SJCRH30 (cell line): ENCODE results near the gene SDK2. TPM values are rescaled to one million over a fixed set of nuclear protein-coding genes. Genes with fewer than 3 reads are reported as not detected.

Experiments used
- DNase-seq, 2 experiments: peaks; one replicate each; pipeline ENCODE4 v3.0.0-alpha.2; 2015 to 2020
- H3K27ac ChIP-seq: fragments of 250-450 bp; sonication (Bioruptor Pico); 2 replicates; pipeline ENCODE4 v1.5.1; 2020; ENCODE audit warnings: mild to moderate bottlenecking, moderate library complexity
- H3K27me3 ChIP-seq: fragments of 250-450 bp; sonication (Bioruptor Pico); 2 replicates; pipeline ENCODE4 v1.5.1; 2020; ENCODE audit warnings: mild to moderate bottlenecking, moderate library complexity
- H3K36me3 ChIP-seq: fragments of 250-450 bp; sonication (Bioruptor Pico); 2 replicates; pipeline ENCODE4 v1.5.1; 2020; ENCODE audit warnings: mild to moderate bottlenecking, moderate library complexity
- H3K4me1 ChIP-seq: fragments of 250-450 bp; sonication (Bioruptor Pico); 2 replicates; pipeline ENCODE4 v1.5.1; 2020; ENCODE audit warnings: mild to moderate bottlenecking, moderate library complexity
- H3K4me3 ChIP-seq: fragments of 250-450 bp; sonication (Bioruptor Pico); 2 replicates; pipeline ENCODE4 v1.5.1; 2020; ENCODE audit warnings: mild to moderate bottlenecking, moderate library complexity
- H3K9me3 ChIP-seq: fragments of 250-450 bp; sonication (Bioruptor Pico); replicated peaks from 2 replicates; pipeline ENCODE4 v1.5.1; 2020; ENCODE audit warnings: mild to moderate bottlenecking, moderate library complexity
- total RNA-seq: library from RNA; depleted of rRNA; stranded (reverse); fragments of >200 nt; shearing (Covaris generic); gene quantifications from 2 replicates; pipeline ENCODE4 v1.2.3, GENCODE V29; 2014

SDK2 gene
- total RNA-seq, 1 experiment from 2014 or later, result 15.2 TPM

DNA sequence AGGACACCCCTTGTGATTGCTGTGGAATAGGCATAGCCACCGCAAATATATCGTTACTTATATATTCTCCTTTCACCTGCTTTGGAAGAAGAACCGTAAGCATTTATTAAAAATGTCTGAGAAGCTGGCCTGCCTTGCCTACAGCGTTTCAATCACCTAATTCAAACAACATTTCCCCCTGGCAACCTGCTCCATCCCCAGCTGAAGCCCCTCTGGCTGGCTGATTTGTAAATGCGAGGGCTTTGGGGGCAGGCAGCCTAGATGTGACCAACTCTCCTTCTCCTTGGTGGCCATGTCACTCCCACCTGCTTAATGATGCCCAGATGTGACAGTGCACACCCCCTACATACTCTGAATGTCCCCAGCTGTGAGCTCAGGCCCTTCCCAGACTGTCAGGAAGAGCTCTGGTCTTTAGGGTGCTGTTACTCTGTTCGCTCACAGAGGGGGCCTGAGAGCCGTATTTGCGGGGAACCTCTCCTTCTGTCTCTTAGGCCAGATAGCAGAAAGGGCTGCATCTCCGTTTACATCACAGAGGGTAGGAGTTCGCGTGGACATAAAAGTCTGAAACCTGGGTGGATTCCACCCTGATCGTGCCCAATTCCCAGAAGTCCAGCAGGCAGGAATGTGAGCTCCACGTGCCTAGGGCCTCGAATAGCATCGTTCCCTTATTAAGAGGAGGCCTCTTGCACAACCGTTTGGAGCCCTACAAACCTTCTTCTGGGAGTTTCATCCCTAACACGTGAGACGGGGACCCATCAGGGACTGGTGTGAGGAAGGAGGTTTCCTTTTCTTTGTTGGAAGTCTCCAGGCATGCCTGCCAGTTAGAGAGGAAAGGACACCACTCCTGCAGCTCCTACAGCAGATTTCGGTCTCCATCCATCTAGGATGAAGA is 2.4 kb upstream of the SDK2 start:
- H3K27ac ChIP-seq, result no peak overlapping the region
- no peaks in the 10 kb centered on the region for H3K9me3 ChIP-seq
- no peaks in the 10 kb centered on the region for H3K36me3 ChIP-seq
- H3K4me3 ChIP-seq, result no peak overlapping the region
- DNase-seq, result peak; percentile 58 to 78
- H3K4me1 ChIP-seq, result peaks cover 9% of the 10 kb centered on the region; the same call in 1 of the 2 replicates
- 0 out of 2 replicates have a peak, but pooled peaks cover 3% of the 10 kb centered on the region for H3K27me3 ChIP-seq

DNA sequence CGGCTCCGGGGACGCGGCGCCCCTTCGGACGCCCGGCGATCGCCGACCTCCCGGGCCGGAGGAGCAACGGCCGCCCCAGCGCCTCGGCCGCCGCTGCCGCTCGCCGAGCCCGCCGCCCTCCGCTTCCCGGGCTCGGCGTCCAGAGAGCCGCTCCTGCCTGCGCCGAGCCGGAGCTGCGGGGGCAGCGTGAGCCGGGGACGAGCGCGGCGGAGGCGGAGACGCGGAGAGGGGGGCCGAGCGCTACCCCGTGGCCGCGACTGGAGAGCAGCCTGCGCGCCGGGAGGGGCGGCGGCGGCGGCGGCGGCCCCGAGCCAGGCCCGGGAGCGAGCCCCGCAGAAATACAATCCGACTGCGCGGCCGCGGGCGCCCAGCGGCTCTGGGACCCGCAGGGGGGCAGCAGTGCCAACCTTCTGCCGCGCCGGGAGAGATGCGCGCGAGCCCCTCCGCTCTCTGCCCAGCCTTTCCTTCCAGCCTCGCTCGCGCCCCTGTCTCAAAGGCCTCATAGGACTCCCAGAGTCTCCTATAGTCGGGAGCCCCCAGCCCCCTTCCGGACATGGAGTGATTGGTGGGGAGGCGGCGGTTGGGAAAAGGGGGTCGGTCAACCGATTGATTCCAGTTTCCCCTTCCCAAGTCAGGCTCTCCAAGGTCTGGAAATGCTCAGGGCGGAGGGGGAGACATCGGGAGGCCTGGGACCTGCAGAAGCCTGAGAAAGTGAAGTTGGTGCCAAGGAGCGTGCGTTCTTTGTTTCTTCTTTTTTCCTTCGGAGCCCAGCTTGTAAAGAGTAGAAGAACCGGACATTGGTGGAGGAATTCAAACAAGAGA is 1.0 kb upstream of the SDK2 start:
- DNase-seq, result peak; percentile 70 to 84

GRCh38 chr17:73643852-73644144 is 447 bp downstream of the SDK2 start:
- no peaks in the 10 kb centered on the region for H3K36me3 ChIP-seq
- H3K27ac ChIP-seq, result peak overlapping the region; percentile 56
- DNase-seq, result peak in 1 of 2 experiments; percentile 33
- no peaks in the 10 kb centered on the region for H3K9me3 ChIP-seq
- peaks cover 9% of the 10 kb centered on the region; the same call in 1 of the 2 replicates for H3K4me1 ChIP-seq
- no peaks in the 10 kb centered on the region for H3K27me3 ChIP-seq
- H3K4me3 ChIP-seq, result peak overlapping the region; percentile 86

More for the DNA sequence above, 1.0 kb upstream of the SDK2 start:
- Histone ChIP-seq H3K4me3 (peak overlapping the region; percentile 86), H3K36me3 (no peaks in the 10 kb centered on the region), H3K4me1 (peaks cover 9% of the 10 kb centered on the region; the same call in 1 of the 2 replicates), H3K27ac (no peak overlapping the region), H3K9me3 (no peaks in the 10 kb centered on the region), H3K27me3 (no peaks in the 10 kb centered on the region)

- Histone ChIP-seq H3K9me3 (no peaks in the 10 kb centered on the region), H3K36me3 (no peaks in the 10 kb centered on the region), H3K4me3 (peak overlapping the region; percentile 86), H3K4me1 (peaks cover 9% of the 10 kb centered on the region; the same call in 1 of the 2 replicates), H3K27me3 (no peaks in the 10 kb centered on the region), H3K27ac (peak overlapping the region; percentile 32; the same call in 1 of the 2 replicates)
- peak; percentile 81 to 82 for DNase-seq
Measured at GRCh38 chr17:73643001-73643851, 1.0 kb downstream of the SDK2 start.

GRCh38 chr17:73642659-73643000 is 1.6 kb downstream of the SDK2 start:
- no peaks in the 10 kb centered on the region for H3K36me3 ChIP-seq
- H3K9me3 ChIP-seq, result no peaks in the 10 kb centered on the region
- no peaks in the 10 kb centered on the region for H3K27me3 ChIP-seq
- H3K4me1 ChIP-seq, result peaks cover 9% of the 10 kb centered on the region; the same call in 1 of the 2 replicates
- peak overlapping the region; percentile 86 for H3K4me3 ChIP-seq
- H3K27ac ChIP-seq, result peak overlapping the region; percentile 32; the same call in 1 of the 2 replicates
- no peak for DNase-seq

DNA sequence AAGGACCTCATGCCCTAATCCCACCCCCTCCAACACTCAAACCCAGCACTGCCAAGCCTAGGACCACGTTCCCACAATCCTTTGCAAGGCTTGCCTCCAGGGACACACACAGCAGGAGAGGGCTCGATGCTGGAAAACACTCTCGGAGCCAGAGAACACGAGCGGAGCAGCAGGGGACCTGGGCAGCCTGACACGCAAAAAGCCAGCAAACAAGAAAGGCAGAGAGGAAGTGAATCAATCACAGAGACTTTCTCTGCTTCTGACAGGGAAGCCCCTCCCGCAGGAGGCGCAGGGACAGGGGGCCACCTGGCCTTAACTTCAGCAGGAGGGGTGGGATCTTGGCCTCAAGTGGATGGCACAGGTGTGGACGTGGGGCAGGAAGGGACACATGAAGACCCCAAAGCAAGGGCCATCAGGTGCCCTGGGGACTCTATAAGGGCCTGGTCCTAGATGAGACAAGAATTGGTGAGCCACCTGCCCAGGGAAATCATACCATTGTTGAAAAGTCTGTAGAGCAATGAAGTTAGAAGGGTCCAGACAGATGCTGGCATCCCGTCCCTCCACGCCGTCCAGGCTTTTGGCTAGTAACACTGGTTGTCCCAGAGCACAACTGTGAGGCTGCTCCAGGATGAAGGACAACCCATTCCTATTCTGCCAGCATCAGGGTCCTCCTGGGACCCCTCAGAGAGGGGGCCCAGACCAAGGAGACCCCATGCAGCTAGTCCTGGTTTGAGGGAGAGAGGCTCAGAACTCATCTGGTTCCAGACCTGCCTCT is 2.2 kb downstream of the SDK2 start:
- Histone ChIP-seq H3K9me3 (no peaks in the 10 kb centered on the region), H3K4me3 (peak overlapping the region; percentile 86), H3K4me1 (peaks cover 9% of the 10 kb centered on the region; the same call in 1 of the 2 replicates), H3K36me3 (no peaks in the 10 kb centered on the region), H3K27ac (no peak overlapping the region), H3K27me3 (no peaks in the 10 kb centered on the region)
- DNase-seq, result peak; percentile 43 to 75

GRCh38 chr17:73640691-73641090 is 3.6 kb downstream of the SDK2 start:
- Histone ChIP-seq H3K27me3 (no peaks in the 10 kb centered on the region), H3K4me1 (peaks cover 9% of the 10 kb centered on the region; the same call in 1 of the 2 replicates), H3K27ac (no peak overlapping the region), H3K36me3 (no peaks in the 10 kb centered on the region), H3K9me3 (no peaks in the 10 kb centered on the region), H3K4me3 (no peak overlapping the region)
- peak in 1 of 2 experiments; percentile 32 for DNase-seq

GRCh38 chr17:73639932-73640331 is 4.3 kb downstream of the SDK2 start:
- Histone ChIP-seq H3K4me1 (peaks cover 9% of the 10 kb centered on the region; the same call in 1 of the 2 replicates), H3K4me3 (no peak overlapping the region), H3K27me3 (no peaks in the 10 kb centered on the region), H3K27ac (no peak overlapping the region), H3K36me3 (no peaks in the 10 kb centered on the region), H3K9me3 (no peaks in the 10 kb centered on the region)
- DNase-seq, result no peak

DNA sequence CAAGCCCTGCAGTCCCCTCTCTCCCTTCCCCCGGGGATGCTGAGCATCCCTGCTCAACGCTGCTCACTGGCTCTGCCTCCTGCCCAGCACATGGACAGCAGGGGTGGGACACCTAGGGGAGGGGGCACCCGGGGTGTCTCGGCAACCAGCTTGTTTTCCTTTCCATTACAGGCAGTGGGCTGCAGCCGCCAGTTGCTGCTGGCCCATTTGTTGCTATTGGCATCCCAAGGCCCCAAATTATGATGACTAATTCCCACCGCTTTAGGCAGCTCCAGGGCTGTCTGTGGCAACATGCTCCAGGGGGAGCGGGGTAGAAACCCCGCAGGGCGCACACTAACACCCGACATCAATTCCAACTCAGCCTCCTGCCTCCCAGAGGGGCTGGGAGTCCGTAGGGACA is 4.9 kb downstream of the SDK2 start:
- DNase-seq, result no peak
- H3K27me3 ChIP-seq, result no peaks in the 10 kb centered on the region
- no peaks in the 10 kb centered on the region for H3K36me3 ChIP-seq
- H3K27ac ChIP-seq, result no peak overlapping the region
- H3K4me3 ChIP-seq, result no peak overlapping the region
- H3K9me3 ChIP-seq, result no peaks in the 10 kb centered on the region
- peaks cover 9% of the 10 kb centered on the region; the same call in 1 of the 2 replicates for H3K4me1 ChIP-seq

GRCh38 chr17:73638556-73638955 is 5.7 kb downstream of the SDK2 start:
- peaks cover 9% of the 10 kb centered on the region; the same call in 1 of the 2 replicates for H3K4me1 ChIP-seq
- H3K27me3 ChIP-seq, result no peaks in the 10 kb centered on the region
- DNase-seq, result no peak
- no peaks in the 10 kb centered on the region for H3K36me3 ChIP-seq
- no peaks in the 10 kb centered on the region for H3K9me3 ChIP-seq
- H3K27ac ChIP-seq, result no peak overlapping the region
- H3K4me3 ChIP-seq, result no peak overlapping the region

- H3K27me3 ChIP-seq, result no peaks in the 10 kb centered on the region
- no peak for DNase-seq
- H3K36me3 ChIP-seq, result no peaks in the 10 kb centered on the region
- H3K9me3 ChIP-seq, result no peaks in the 10 kb centered on the region
- H3K4me3 ChIP-seq, result no peak overlapping the region
- peaks cover 9% of the 10 kb centered on the region; the same call in 1 of the 2 replicates for H3K4me1 ChIP-seq
- H3K27ac ChIP-seq, result no peak overlapping the region
Measured at GRCh38 chr17:73637866-73638265, 6.4 kb downstream of the SDK2 start.

DNA sequence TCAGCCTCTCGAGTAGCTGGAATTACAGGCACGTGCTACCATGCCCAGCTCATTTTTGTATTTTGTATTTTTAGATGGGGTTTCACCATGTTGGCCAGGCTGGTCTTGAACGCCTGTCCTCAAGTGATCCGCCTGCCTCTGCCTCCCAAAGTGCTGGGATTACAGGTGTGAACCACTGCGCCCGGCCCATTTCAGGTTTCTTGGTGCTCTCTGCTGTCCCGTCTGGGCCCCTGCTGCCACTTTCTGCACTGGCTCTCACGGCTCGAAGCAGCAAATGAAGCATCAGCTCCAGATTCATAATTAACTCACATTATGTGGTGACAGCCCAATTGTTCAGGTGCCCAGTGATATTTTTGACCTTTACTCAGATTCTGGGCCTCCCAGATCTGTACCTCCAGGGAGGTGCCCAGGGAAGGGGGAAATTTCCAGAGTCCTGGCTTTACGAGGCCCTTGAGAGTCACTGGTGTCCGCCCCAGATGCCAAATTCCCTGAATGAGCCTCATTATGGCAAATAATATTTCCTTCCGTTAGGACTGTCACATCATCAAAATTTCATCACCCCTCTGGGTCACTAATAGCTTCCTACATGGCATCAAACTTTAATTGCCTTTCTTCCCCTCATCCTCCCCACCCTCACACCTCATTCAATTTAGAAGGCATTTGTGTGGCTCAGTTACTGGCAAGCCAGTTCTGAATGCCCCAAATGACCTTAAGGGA is 9.0 kb downstream of the SDK2 start:
- no peaks in the 10 kb centered on the region for H3K9me3 ChIP-seq
- H3K27me3 ChIP-seq, result no peaks in the 10 kb centered on the region
- no peak overlapping the region for H3K4me3 ChIP-seq
- no peak overlapping the region for H3K27ac ChIP-seq
- H3K36me3 ChIP-seq, result no peaks in the 10 kb centered on the region
- no peak for DNase-seq
- peaks cover 7% of the 10 kb centered on the region; the same call in 1 of the 2 replicates for H3K4me1 ChIP-seq

DNA sequence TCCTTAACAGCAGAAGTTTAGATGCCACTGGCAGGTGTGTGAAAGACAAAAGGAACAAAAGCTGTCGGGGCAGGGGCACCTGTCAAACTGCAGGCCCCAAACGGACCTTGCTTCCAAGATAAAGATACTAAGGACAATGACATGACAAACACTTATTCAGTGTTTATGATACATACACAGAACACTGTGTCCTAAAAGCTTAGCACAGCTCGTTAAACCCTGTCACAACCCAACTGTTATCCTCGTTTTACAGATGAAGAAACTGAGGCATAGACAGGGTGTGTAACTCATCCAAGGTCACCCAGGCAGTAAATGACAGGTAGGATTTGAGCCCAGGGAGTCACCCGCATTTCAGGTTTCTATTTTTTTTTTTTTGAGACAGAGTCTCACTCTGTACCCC is 9.6 kb downstream of the SDK2 start:
- H3K4me1 ChIP-seq, result peaks cover 9% of the 10 kb centered on the region
- H3K9me3 ChIP-seq, result no peaks in the 10 kb centered on the region
- H3K27ac ChIP-seq, result no peak overlapping the region
- DNase-seq, result no peak
- no peaks in the 10 kb centered on the region for H3K27me3 ChIP-seq
- no peaks in the 10 kb centered on the region for H3K36me3 ChIP-seq
- H3K4me3 ChIP-seq, result no peak overlapping the region
